ENCODE measurements around the gene FGF9.
A peak's percentile ranks its signal among the peaks of the same experiment; 100 is the strongest.

Gene FGF9

GRCh38 chr13:21670883-21671619, at the start of gene FGF9:
Gene FGF9, plus strand, starts transcription at chr13:21671073. Its CDS starts 840 bp downstream, at chr13:21671913.
- DNase-seq (ENCODE audit: low spot score) (peak; percentile 11), FAIRE-seq (no peak)

- FAIRE-seq: peak; percentile 79
- peak; percentile 46 for DNase-seq (ENCODE audit: low spot score)
Measured at GRCh38 chr13:21625366-21625765, 45.5 kb upstream of the FGF9 start.

- no peak for FAIRE-seq
- no peak for DNase-seq (ENCODE audit: low spot score)
Measured at GRCh38 chr13:21632196-21632595, 38.7 kb upstream of the FGF9 start.

GRCh38 chr13:21636656-21637055, 34.2 kb upstream of the FGF9 start:
- FAIRE-seq (no peak), DNase-seq (ENCODE audit: low spot score) (no peak)

GRCh38 chr13:21637296-21637695, 33.6 kb upstream of the FGF9 start:
- DNase-seq (ENCODE audit: low spot score) (peak; percentile 86), FAIRE-seq (peak; percentile 82)

GRCh38 chr13:21638319-21639282, 32.3 kb upstream of the FGF9 start:
- peak; percentile 16 for FAIRE-seq

GRCh38 chr13:21639561-21639960, 31.3 kb upstream of the FGF9 start:
- DNase-seq (ENCODE audit: low spot score): no peak
- no peak for FAIRE-seq

More at GRCh38 chr13:21638319-21639282, 32.3 kb upstream of the FGF9 start:
- peak; percentile 10 for DNase-seq (ENCODE audit: low spot score)

GRCh38 chr13:21641629-21642028, 29.2 kb upstream of the FGF9 start:
- DNase-seq (ENCODE audit: low spot score) (no peak), FAIRE-seq (no peak)

GRCh38 chr13:21657538-21657937, 13.3 kb upstream of the FGF9 start:
- FAIRE-seq (no peak), DNase-seq (ENCODE audit: low spot score) (peak; percentile 14)

- DNase-seq (ENCODE audit: low spot score) (no peak), FAIRE-seq (no peak)
Measured at GRCh38 chr13:21659087-21659486, 11.8 kb upstream of the FGF9 start.

GRCh38 chr13:21661097-21661909, 9.6 kb upstream of the FGF9 start:
- FAIRE-seq: no peak
- DNase-seq (ENCODE audit: low spot score): no peak

GRCh38 chr13:21663197-21663596, 7.7 kb upstream of the FGF9 start:
- FAIRE-seq (no peak), DNase-seq (ENCODE audit: low spot score) (no peak)

GRCh38 chr13:21668732-21669275, 2.1 kb upstream of the FGF9 start:
- FAIRE-seq (no peak), DNase-seq (ENCODE audit: low spot score) (no peak)

- DNase-seq (ENCODE audit: low spot score) (no peak), FAIRE-seq (no peak)
Measured at GRCh38 chr13:21670006-21670882, 629 bp upstream of the FGF9 start.

GRCh38 chr13:21671620-21672286, 880 bp downstream of the FGF9 start:
- FAIRE-seq (no peak), DNase-seq (ENCODE audit: low spot score) (no peak)

GRCh38 chr13:21672287-21672680, 1.4 kb downstream of the FGF9 start:
- FAIRE-seq: no peak
- DNase-seq (ENCODE audit: low spot score): no peak

GRCh38 chr13:21672796-21673538, 2.1 kb downstream of the FGF9 start:
- DNase-seq (ENCODE audit: low spot score): no peak

GRCh38 chr13:21673539-21673788, 2.6 kb downstream of the FGF9 start:
- FAIRE-seq: no peak
- DNase-seq (ENCODE audit: low spot score): no peak

More at GRCh38 chr13:21672796-21673538, 2.1 kb downstream of the FGF9 start:
- no peak for FAIRE-seq

Data from RCC 7860 (cell line).